Esophagus muscularis mucosa (tissue), 4 donors: ENCODE measurements around the gene CTSZ. TPM values are rescaled to one million over a fixed set of nuclear protein-coding genes. Genes with fewer than 3 reads are reported as not detected.

Experiments
- DNase-seq: peaks from one replicate; pipeline ENCODE4 v3.0.0-alpha.2; 2017; ENCODE audit errors: extremely low spot score
- H3K27ac ChIP-seq, 4 donors: fragments of 200-600 bp; sonication (generic); replicated peaks in 1 of 4; 1 replicate in 3 of 4; 2 replicates in 1 of 4; pipeline ENCODE4 v1.5.1; 2016 to 2019; ENCODE audit warnings: mild to moderate bottlenecking in 1 of 4
- H3K27me3 ChIP-seq, 4 donors: fragments of 200-600 bp; sonication (generic); one replicate each; pipeline versions ENCODE4 v1.5.1 to v1.6.0; 2016 to 2019
- H3K36me3 ChIP-seq, 4 donors: fragments of 200-600 bp; sonication (generic); one replicate each; pipeline ENCODE4 v1.5.1; 2016 to 2019
- H3K4me1 ChIP-seq, 4 donors: fragments of 200-600 bp; sonication (generic); one replicate each; pipeline ENCODE4 v1.5.1; 2016 to 2019
- H3K4me3 ChIP-seq, 4 donors: fragments of 200-600 bp; sonication (generic); 1 replicate in 2 of 4; 2 replicates in 2 of 4; pipeline ENCODE4 v1.5.1; 2016 to 2019; ENCODE audit warnings: mild to moderate bottlenecking in 4 of 4, moderate library complexity in 1 of 4
- H3K9me3 ChIP-seq, 4 donors: fragments of 200-600 bp; sonication (generic); 1 replicate in 3 of 4; 2 replicates in 1 of 4; pipeline ENCODE4 v1.5.1; 2016 to 2019
- CTCF ChIP-seq, 3 experiments: fragments of 200-600 bp in 2 of 3; fragments of 450-650 bp in 1 of 3; sonication (generic) in 2 of 3; IDR thresholded peaks; one replicate each; pipeline ENCODE4 v1.5.1; 2017 to 2019; ENCODE audit warnings: antibody characterized with exemption in 3 of 3, mild to moderate bottlenecking in 2 of 3, moderate library complexity in 1 of 3
- EP300 ChIP-seq: sonication (generic); formaldehyde crosslinking; IDR thresholded peaks from one replicate; pipeline ENCODE4 v1.6.1; 2017; ENCODE audit warnings: antibody characterized with exemption
- POLR2A ChIP-seq: fragments of 450-650 bp; IDR thresholded peaks from one replicate; pipeline ENCODE4 v1.6.1; 2017; ENCODE audit warnings: antibody characterized with exemption, moderate library complexity, mild to moderate bottlenecking, low read depth
- POLR2AphosphoS5 ChIP-seq, 2 donors: sonication (generic); formaldehyde crosslinking; IDR thresholded peaks; one replicate each; pipeline ENCODE4 v1.6.1; 2017; ENCODE audit warnings: antibody characterized with exemption in 2 of 2
- WGBS: methylation state at CpG from one replicate; pipeline ENCODE4 v1.1.5; 2018; 5-methylcytosine and 5-hydroxymethylcytosine counted together
- intact Hi-C: fragments of 100-400 bp; cut with DNase I; formaldehyde crosslinking; loops from one replicate; pipeline ENCODE4 v1.15.1; 2023
- total RNA-seq, 4 donors: library from RNA; depleted of rRNA; stranded (reverse); fragments of >200 nt; gene quantifications; one replicate each; pipeline versions ENCODE4 v1.1.0 to v1.2.1, GENCODE V29; 2016

CTSZ gene
- total RNA-seq, 4 donors from 2014 or later, result 136 to 267 (median 190) TPM

DNA sequence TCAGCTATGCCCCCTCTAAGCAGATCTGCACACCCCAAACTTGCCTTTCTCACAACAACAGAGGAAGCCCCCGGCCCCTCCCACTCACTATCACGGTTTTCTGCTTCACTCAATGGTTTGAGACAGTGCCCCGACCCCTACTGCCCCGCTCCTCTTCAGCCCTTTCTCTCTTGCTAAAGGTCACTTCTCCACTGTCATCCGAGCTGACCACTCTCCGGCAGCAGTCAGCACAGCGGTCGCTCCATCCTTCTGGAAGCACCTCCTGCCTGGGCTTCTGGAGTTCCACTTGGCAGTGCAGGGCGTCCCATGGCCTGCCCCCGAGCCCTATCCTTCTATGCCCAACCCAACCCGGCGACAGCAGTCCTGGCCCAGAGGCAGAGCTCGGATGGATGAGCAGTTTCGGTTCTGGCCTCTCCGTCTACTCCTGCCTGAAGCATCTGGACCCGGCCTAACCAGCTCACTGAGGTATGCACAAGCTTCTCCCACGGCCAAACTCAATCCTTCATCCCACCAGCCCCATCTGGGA, 4.1 kb downstream of the CTSZ start:
- H3K9me3 ChIP-seq, result no peaks in the 10 kb centered on the region
- H3K4me1 ChIP-seq, result peaks cover 31 to 57% (median 44%) of the 10 kb centered on the region in 4 donors
- peaks cover 23 to 62% (median 48%) of the 10 kb centered on the region in 4 donors for H3K36me3 ChIP-seq
- no peaks in the 10 kb centered on the region for H3K27me3 ChIP-seq
- 87% methylated on average over 17 of the region's 17 CpGs for WGBS
- TF ChIP-seq POLR2AphosphoS5 (IDR thresholded peaks at IDR 0.05) (no peak), EP300 (no peak), POLR2A (no peak), CTCF (IDR thresholded peaks at IDR 0.05) (no peak)
- DNase-seq, result no peak
- H3K27ac ChIP-seq, result no peak overlapping the region
- H3K4me3 ChIP-seq, result no peak overlapping the region
- intact Hi-C loops, result no loop called here

DNA sequence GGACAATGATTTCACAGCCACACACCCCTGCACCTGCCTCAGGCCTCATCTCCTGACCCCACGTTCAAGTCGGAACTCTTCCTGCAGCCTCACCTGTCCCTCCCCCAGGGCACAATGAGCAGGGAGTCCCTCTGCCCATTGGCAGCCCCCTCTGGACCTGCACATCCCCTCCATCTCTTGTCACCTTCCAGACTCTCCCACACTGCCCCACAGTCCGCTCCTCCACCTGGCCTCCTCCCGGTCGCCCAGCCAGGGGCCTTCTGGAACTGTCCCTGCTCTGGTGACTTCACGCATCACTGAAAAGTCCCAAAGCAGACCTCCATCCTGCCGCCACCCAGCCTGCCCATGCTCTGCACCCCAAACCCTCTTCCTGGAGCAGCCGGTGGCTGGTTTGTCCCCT, 4.7 kb downstream of the CTSZ start:
- intact Hi-C loops, result no loop called here
- no peak for DNase-seq
- H3K9me3 ChIP-seq, result no peaks in the 10 kb centered on the region
- no peaks in the 10 kb centered on the region for H3K27me3 ChIP-seq
- H3K27ac ChIP-seq, result no peak overlapping the region
- H3K4me1 ChIP-seq, result peaks cover 26 to 51% (median 39%) of the 10 kb centered on the region in 4 donors
- TF ChIP-seq POLR2AphosphoS5 (IDR thresholded peaks at IDR 0.05) (no peak), EP300 (no peak), CTCF (IDR thresholded peaks at IDR 0.05) (no peak), POLR2A (no peak)
- no peak overlapping the region for H3K4me3 ChIP-seq
- peaks cover 28 to 67% (median 53%) of the 10 kb centered on the region in 4 donors for H3K36me3 ChIP-seq
- 93% methylated on average over 7 of the region's 8 CpGs for WGBS

DNA sequence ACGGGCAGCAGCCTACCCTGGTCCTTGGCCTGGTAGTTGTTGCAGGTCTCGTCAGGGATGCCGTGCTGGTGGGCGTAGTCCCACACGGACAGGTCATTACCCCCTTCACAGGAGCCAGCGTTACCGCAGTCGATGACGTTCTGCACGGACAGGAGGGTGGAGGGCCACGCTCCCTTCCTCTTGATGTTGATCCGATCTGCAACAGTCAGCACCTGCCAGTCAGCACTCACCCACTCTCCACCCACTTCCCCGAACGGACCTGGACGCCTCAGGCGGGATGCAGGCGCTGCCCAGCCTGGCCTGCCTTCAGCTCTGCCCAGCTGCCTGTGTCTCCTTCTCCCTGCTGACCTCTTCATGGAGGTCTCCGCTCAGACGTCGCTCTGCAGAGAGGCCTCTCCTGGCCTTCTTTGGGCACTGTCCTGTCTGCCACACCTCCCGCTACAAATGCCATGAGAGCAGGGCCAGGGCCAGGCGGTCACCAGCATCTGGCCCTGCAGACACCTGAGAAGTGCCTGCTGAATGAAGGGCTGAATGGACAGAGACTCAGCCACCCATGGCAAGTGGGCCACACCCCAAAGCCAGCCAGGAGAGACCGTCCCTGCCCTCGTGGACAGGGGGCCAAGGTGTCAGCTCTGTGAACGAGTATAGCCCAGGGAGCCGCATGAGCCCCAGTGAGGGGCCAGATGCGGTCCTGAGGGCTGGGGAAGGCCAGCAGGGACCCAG, 5.4 kb downstream of the CTSZ start:
- intact Hi-C loops, result no loop called here
- no peak for DNase-seq
- H3K4me1 ChIP-seq, result peaks cover 25 to 47% (median 36%) of the 10 kb centered on the region in 4 donors
- peaks cover 36 to 75% (median 61%) of the 10 kb centered on the region in 4 donors for H3K36me3 ChIP-seq
- no peak overlapping the region for H3K27ac ChIP-seq
- TF ChIP-seq POLR2A, result no peak
- H3K4me3 ChIP-seq, result no peak overlapping the region
- no peaks in the 10 kb centered on the region for H3K27me3 ChIP-seq
- H3K9me3 ChIP-seq, result no peaks in the 10 kb centered on the region
- 83% methylated on average over 25 of the region's 27 CpGs for WGBS

DNA sequence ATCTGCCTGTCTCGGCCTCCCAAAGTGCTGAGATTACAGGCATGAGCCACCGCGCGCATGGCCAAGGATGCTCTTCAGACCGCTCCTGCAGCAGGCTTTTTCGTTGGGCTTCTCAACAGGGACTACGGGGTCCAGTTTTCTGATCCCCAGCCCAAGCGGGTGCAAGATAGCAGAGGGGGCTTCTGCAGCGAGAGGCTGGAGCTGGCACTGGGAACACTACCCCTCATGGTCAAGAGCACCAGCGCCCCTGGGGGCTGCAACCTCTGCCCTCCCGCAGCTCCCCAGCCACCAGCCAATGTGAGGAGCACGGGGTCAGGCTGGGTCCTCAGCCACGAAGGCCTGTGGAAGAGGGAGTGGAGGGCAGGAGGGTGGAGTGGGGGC, 6.0 kb downstream of the CTSZ start:
- Histone ChIP-seq H3K9me3 (no peaks in the 10 kb centered on the region), H3K36me3 (peaks cover 42 to 81% (median 67%) of the 10 kb centered on the region in 4 donors), H3K4me1 (peaks cover 20 to 42% (median 30%) of the 10 kb centered on the region in 4 donors), H3K27me3 (no peaks in the 10 kb centered on the region), H3K27ac (no peak overlapping the region), H3K4me3 (no peak overlapping the region)
- intact Hi-C loops, result no loop called here
- DNase-seq, result no peak
- TF ChIP-seq CTCF (IDR thresholded peaks at IDR 0.05) (no peak), POLR2AphosphoS5 (IDR thresholded peaks at IDR 0.05) (no peak), EP300 (no peak), POLR2A (no peak)
- WGBS, result 100% methylated on average over 7 of the region's 13 CpGs

GRCh38 chr20:59000326-59000725, 6.7 kb downstream of the CTSZ start:
- Histone ChIP-seq H3K4me1 (peaks cover 13 to 35% (median 23%) of the 10 kb centered on the region in 4 donors), H3K36me3 (peaks cover 49 to 88% (median 74%) of the 10 kb centered on the region in 4 donors), H3K9me3 (no peaks in the 10 kb centered on the region), H3K4me3 (no peak overlapping the region), H3K27ac (no peak overlapping the region), H3K27me3 (no peaks in the 10 kb centered on the region)
- DNase-seq, result no peak
- intact Hi-C loops, result no loop called here
- 67% methylated on average over 3 of the region's 3 CpGs for WGBS
- TF ChIP-seq POLR2A (no peak), CTCF (IDR thresholded peaks at IDR 0.05) (no peak), POLR2AphosphoS5 (IDR thresholded peaks at IDR 0.05) (no peak), EP300 (no peak)
